SH-SY5Y (cell line): ENCODE results near the gene TBC1D22A.

Source experiments
- GATA2 ChIP-seq: IDR thresholded peaks from 2 replicates; pipeline ENCODE4 v1.6.1; 2011; ENCODE audit warnings: mild to moderate bottlenecking, low read depth, low read length
- GATA3 ChIP-seq: IDR thresholded peaks from 2 replicates; pipeline ENCODE4 v1.6.1; 2011; ENCODE audit warnings: low read depth, mild to moderate bottlenecking, low read length, moderate library complexity

DNA sequence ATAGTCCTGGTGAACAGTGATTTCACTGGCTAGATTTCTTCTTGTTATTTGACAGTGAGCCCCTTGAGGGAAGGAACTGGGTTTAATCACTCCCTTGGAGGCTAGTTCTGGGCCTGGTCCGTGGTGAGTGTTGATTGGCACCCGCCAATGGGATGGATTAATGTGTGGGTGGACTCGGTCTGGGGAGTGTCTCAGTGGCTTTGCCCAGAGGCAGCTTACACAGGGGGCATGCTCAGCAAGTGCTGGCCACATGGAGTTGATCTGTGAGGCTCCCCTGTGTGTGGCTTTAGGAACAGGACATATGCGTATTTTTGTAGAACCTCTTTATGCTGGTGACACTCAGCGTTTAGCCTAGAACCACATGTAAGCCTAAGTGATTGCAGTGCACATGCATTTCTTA is 106.9 kb downstream of the TBC1D22A start:
- TF ChIP-seq GATA2 (no peak), GATA3 (no peak)
